Stimulated activated CD8-positive, alpha-beta memory T cell treated with anti-CD3 and anti-CD28 coated beads, Interleukin-7, amount 100 ng/mL, for 1 hour (primary cell): ENCODE measurements around the gene KRTAP5-1.

Experiments used
- DNase-seq, 2 donors: peaks; one replicate each; pipeline ENCODE4 v3.0.0-alpha.2; 2020; ENCODE audit warnings: low read depth in 2 of 2

The KRTAP5-1 gene

DNA sequence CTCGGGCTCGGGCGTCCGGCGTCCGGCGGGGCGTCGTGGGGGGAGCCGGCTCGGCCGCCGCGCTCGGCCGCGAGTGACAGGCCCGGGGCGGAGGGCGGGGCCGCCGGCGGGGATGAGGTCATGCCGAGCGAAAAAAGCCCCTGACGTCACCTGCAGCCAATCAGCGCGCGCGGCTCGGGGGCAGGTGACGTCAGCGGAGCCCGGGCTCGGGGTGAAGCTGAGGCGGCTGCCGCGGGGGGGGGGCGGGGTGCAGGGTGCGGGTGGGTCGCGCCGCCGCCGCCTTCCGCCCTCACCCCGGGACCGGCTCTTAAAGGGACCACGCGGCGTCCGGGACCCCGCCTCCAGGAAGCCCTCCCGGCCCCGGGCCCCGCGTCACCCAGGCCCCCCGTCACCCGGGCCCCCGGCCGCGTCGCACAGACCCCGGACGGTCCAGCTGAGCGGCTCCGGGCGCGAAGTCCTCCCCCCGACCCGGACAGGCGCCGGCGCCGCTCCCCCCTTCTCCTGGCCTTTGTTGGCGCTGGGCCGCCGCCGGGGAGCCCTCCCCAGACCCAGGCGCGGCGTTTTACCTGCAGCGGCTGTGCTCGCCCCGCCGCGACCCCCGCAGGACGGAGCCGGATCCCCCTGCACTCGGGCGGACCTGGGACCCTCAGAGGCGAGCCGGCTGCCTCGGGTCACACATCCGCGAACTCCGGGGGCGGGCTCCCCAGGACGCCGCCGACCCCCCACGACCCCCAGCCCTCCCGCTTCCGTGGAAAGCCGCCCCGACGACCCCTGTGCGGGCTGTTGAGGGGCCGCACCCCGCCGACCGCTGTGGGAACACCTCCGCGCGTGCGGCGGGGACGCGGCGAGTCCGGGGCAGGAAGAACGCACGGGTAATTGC, 12.6 kb downstream of the KRTAP5-1 start, which contains the start of gene DUSP8:
DUSP8 (minus strand) TSS at position 75 of the 880 bp plus-strand sequence. CDS start 6,445 bp downstream, outside the sequence.
- peak; percentile 87 to 92 for DNase-seq

DNA sequence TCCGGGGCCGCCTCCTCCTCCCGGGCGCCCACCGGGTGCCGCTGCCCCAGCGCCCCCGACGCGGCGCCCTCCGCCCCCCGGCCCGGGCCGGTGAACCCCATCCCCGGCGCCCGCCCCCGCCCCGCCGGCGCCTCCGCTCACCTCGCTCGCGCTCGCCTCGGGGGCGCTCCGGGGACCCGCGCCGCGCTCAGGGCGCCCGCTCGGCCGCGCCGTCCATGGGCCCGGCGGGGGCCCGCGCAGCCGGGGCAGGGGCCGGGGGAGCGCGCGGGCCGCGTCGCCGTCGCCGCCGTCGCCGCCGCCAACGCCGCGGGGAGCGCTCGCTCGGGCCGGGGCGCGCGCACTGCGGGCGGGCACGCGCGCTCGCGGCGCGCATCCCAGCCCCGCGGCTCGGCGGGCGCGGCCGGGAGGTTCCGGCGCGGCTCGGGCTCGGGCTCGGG, 13.3 kb downstream of the KRTAP5-1 start:
- DNase-seq, result no peak

DNA sequence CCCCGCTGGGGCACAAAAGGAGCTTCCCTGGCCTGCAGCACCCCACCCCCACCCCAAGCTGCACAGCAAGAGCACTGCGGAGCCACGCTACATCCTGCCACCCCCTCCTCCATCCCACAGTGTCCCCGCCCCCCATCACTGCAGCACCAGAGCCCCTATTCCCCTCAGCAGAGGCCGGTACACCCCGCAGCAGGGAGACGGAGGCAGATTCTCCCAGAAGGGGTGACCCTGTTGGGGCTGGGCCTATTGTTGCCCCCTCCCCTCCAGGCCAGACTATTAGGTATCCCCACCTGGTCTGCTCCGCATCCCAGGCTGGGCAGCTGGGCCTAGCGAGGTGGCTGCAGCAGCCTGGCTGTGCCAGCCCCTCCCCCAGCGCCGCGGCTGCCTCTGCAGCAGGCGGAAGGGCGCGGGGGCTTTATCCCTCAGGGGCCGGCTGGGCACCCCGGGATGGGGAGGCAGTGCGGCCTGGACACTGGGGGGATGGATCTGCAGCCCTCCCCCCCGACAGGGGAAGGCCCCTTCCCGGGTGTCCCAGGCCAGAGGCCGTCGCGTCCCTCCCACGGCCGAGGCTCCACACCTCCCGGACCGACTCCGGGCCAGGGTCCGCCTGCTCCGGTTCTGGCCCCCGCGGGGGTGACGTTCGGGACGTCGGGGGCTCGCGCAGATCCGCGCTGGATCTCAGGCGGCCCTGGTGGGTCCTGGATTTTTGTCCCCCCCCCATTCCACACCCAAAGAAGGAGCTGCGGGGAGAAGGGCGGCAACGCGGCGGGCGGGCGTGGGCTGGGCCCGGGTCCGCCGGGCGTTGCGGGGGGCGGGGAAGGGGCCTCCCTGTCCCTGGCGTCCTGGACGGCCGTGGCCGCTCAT, 14.0 kb downstream of the KRTAP5-1 start:
- DNase-seq, result no peak

DNA sequence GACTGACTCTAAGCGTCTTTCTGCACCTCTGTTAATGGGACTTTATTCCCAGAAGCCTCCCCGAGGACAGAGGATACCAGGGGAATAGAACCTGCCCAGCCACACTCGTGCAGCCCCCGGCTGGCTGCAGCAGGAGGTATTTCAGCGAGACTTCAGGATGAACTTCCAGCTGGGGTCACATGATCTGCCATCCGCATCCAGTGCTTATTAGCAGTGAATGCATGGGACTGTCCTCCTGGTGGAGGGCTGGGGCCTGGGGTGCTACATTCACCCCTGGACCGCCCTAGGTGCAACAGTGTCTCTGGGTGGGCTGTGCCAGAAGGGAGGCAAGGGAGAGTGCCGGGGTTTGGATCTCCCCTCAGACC, 14.6 kb downstream of the KRTAP5-1 start:
- no peak for DNase-seq

DNA sequence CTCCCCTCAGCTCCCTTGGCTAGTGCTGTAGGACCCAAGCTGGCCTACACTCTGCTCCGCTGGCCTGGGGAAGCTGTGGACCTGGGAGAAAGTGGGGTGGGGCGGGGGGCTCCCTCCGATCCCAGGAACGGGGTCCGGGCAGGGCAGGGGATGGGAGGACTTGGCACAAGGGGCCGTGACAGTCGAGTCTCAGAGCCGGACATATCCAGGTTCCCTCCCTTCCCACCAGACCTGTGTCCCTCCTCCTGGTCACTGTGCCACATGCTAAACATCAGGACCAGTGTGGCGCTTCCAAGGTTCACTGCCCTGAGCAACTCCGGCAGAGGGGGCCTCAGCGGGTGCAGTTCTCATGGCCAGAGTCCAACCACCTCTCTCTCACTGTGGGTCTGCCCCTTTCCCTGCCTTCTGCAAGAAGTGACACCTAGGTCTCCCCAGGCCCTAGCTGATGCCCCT, 15.1 kb downstream of the KRTAP5-1 start:
- DNase-seq, result no peak

DNA sequence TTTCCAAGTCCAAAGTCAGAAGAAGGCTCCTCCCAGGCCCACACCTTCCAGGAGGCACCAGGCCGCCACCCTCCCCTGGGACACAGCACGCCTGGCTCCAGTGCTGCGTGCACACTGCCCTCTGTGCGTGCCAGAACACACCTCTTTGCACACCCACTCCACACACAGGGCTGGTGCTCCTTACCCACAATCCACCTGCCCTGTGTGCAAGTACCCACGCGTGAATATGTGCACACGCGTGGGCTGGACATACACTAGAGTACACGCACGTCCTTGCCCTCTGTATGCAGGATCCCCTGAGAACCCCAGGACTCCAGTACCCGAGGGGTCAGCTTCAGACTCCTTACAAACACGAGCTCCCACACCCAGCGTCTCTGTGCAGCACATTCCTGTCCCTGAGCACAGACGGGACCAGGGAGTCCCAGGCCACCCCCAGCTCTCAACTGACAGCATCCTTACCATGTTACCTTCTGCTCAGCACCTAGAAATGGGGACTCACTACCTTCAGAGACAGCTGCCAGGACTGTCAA, 15.8 kb downstream of the KRTAP5-1 start:
- DNase-seq, result no peak

DNA sequence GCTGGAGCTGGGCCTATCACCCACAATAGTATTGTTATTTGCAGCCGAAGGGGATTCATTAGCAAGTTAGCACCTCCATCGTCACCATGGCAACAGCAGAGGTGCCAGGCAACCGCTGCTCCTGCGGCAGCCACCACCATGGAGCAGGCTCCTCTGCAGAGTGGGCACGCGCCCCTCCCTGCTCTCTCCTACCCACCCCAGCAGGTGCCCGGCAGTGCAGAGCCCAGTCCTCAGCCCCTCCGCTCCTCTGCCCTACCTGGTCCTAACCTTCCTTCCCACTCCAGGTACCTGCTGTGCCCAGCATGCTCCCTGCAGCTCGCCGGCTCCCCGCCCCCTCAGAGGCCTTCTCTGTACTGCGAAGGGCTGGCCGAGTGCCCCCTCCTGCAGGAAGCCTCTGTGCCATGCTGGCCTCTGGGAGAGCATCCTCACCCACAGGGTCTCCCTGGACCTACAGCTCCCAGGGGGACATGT, 16.6 kb downstream of the KRTAP5-1 start:
- no peak for DNase-seq

DNA sequence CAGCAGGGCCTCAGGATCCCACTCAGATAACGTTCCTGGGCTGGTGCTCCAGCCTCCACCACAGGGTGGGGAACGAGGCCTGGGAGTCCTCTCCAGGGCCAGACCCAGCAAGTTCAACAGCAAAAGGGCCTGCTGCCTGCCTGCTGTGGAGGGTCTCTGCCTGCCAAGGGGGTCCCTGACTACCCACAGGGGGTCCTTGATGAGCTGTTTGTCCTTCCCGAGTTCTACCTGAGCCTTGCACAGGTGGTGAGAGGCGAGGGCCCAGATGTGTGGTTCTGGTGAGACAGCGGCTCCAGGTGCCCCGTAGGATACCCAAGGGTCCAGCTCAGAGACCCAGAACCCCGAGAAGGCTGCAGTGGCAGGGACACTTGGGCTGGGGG, 17.4 kb downstream of the KRTAP5-1 start:
- no peak for DNase-seq

DNA sequence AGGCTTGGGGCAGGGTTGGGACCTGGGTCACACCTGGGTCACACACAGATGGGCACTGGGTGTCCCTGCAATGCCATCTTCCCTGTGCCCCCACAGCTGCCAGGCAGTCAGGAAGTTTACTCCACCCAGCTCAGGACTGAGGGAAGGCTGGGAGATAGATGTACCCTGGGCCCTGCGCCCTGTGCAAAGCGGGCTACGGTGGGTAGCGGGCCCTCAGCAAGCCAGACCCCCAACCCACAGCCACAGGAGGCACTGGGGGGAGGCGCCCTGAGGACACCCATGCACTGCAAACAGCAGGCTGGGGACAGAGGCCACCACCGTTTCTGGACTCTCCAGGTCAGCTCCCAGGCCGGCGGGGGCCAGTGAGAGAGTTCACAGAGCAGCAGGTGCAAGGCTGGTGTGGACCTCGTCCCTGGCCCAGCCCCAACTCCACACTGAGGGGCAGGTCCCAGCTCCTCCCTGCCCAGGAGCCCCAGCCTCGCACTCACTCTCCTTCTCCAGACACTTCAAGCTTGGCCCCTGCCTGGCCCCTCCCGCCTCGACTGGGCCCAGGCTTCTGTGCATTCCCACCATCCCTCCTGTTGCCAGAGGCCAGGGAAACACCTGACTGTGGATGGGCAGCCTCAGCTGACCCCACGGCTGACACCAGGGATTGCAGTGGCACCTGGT, 17.9 kb downstream of the KRTAP5-1 start:
- DNase-seq, result no peak

DNA sequence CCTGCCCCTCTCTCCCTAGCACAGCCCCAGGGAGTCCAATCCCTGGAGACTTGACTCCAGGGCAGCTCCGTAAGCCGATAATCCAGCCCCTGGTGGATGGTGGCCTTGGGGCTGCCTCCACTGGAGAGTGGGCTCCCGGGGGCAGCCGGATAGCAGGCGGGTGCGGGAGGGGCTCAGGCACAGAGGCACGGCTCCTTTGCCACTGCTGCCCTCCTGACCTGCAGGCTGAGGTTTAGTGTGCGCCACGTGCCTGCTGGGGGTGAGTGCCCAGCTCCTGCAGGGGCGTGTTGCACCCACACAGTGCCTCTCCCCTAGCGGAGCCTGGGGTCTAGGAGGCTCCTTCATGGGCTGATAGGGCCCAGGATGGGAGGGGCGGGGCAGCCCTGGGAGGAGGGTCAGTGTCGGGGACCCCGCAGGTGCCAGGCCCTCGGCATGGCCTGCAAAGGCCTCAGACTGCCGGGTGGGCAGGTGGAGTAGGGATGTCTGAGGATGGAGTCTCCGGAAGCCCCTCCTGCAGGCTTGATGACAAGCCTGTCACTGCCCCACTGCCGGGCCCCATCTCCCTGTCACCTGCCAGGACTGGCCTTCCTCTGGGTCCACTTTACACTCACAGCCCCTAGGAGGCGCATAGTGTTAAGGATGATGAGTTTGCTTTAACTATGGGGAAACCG, 18.6 kb downstream of the KRTAP5-1 start:
- DNase-seq, result no peak

DNA sequence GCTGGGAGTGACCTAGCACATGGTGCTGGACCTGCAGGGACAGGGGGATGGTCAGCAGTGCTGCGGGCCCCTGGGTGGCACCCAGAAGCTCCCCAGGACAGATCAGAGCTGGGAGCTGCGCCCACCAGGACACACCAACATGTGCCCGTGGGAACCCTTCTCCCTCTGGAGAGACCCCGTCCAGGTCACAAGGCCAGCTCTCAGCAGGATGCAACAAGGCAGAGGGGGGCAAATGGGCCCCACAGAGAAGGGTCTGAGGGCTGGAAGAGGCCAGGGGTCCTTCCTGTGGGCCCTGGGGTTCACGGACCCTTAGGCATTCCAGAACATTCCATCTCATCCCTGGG, 19.2 kb downstream of the KRTAP5-1 start:
- DNase-seq, result no peak

DNA sequence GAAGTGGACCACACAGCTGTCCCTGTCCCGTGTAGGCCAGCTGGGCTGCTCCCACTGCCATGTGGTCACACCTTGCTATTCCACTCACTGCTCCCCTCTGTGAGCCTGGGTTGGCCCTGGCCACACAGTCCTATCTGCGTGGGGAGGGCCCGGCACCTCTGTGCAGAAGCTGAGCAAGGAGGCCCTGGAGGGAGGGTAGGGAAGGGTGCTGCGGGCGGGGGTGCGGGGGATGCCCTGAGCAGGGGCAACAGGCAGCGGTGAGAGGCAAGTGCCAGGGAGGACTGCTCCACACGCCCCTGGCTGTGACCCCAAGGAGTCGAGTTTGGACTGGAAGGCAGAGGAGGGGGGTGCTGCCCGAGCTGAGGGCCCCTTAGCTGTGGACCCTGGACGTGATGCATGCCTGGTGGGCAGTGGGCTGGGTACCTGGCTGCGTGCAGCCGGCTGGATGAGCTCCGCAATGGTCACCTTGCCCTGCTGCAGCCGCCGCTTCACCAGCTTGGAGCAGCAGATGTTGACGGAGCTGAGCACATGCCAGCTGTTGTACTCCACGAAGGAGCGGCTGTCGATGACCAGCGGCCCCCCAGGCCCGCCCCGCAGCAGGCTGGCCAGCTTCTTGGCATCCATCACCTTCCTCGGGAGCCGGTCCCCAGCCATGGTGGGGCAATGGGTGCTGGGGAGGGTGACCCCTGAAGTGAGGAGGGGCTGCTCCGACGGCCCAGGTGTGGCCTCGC, 19.7 kb downstream of the KRTAP5-1 start:
- DNase-seq, result no peak

DNA sequence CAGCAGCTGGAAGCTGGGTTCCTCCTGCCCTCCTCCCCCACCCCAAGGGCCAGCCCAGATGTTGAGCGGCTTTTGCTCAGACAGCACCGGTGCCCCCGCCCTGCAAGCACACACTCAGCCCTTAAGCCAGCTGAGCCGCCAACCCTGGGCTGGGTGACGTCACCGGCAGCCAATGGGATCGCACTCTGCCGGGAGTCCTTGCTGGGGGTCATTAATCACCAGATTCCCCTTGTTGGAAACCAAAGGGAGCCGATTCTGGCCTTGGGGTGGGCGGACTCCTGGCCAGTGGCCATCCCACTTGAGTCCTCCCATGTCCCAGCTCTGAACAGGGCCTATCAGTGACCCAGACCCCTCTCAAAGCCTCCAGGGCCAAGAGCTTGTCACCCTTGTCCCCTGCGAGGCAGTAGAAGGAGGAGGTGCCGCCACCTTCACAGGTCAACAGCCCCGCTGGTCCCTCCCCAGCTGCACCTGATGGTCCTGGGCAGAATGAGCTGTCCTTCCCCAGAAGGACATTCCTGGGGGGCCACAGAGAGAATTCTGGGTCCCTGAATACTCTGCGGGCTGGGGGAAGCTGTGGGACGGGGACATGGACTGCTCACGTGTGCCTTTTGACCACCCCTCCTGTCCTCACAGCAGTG, 20.4 kb downstream of the KRTAP5-1 start:
- DNase-seq, result no peak

DNA sequence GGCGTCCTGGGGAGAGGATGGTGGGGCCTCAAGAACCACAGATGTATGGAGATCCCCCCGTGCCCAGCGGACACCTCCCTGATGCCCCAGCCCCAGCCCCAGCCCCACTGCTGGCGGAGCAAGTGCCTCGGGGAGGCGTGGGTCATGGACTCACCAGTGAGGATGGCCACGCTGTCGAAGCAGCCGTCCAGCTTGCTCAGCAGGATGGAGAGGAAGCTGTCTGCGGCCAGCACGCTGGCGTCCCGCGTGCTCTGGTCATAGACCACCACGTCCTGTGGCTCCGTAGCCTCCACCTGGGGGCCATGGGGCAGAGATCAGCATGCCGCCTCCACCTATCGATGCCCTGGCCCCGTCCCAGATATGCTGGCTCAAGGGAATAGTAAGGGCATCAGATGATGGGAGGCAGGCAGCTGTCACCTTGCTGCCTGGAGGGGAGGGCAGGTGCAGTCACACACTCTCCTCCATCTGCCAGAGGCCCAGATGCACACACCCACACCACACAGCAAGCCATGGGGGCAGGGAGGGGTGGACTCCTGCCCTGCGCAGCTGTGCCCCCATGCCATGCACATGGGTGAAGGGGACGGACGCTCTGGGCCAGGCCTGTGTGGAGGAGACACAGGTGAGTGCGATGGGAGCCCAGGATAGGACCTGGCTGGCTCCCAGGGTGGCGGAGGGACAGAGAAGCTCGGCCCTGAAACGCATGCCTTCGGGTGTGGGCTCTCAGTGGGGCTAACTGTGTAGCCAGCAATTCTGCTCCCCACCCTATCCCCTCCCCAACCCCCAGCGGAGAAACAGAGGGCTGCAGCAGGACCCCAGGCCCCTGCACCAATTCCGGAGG, 21.2 kb downstream of the KRTAP5-1 start:
- no peak for DNase-seq

DNA sequence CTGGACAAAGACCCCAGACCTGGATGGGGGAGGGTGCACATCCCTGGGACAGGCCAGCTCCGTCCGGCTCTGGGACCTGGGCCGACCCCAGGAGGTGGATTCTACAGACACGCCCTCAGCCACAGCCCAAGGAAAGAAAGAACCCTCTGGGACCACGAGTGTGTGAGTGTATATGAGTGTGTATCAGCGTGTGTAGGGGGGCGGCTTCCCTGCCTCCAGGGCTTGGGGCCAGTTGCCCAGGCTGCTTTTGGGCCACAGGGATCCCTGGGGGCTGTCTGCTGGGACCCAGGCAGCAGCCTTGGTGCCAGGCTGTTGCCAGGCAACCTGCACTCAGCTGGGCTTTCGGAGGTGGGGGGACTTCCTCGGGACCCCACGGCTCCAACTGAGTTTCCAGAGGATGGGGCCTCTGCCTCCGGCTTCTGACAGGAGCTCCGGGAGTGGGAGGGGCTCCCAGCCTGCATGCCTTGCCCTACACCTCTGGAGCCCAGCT, 21.9 kb downstream of the KRTAP5-1 start:
- no peak for DNase-seq

DNA sequence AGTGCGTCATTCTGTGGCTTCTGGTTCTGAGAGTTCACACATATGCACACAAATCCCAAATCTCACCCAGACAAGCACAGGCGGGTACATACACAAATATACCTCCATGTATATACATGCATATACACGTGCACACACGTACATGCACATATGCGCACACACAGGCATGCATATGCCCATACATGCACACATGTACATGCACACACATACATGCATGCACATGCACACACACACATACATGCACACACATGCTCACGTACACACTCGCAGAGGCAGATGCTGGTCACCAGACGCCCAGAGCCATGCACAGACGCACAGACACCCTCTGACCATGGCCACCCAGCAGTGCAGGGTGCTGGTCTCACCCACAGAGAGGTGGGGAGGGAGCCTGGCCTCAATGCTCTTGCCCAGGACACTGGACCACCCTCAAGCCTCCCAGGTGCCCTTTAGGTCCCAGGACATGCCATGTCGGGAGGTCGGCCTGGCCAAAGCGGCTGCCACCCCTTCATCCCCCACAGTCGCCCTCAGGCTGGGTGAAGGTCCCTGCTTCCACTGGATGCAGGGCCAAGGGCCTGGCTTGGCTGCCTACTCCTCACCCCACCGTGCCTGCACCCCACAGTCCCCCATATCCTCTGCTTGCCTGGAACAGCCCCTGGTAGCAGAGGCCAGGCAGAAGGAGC, 22.5 kb downstream of the KRTAP5-1 start:
- no peak for DNase-seq

DNA sequence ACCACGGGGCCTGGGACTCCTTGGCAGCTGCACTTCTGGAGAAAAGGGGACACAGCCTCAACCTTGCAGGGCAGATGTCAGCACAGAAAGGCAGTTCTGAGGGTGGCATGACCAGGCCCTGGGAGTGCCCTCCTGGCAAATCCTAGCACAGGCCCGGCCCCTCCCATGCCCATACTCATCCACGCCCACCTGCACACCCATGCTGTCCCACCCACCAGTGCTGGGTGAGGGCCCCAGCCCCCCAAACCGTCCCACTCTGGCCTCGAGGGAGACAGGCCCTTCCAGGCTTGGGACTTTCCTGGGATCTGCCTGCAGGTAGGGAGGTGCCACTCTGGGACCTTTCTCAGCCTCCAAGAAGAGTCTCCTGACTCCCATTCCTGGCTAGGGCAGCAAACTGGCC, 23.1 kb downstream of the KRTAP5-1 start:
- DNase-seq, result no peak

DNA sequence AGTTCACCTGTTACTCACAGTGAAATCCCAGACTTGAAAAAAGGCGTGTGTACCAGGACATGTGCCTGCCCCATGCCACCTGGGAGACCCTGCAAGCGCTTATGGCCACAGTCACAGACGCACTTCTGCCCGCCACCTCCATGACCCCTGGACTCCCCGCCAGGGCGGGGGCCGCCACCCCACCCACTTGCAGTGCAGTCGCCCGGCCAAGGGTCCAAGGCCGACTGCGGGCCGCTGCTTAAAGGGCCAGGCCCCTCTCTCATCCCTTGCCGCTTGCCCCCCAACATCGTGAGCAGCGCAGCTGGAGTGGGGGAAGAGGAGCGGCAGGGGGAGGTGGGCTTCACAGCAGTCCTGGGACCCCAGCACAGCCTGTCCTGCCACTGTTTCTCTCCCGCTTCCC, 23.8 kb downstream of the KRTAP5-1 start:
- DNase-seq, result no peak
